HG03045 (cell line): ENCODE results near the gene TTC9B.

Experiments used
- ATAC-seq: cut with Tn5 transposase; IDR thresholded peaks from one replicate; pipeline ENCODE4 v1.9.1; 2021; ENCODE audit warnings: mild to moderate bottlenecking, moderate library complexity; ENCODE audit not compliant: unreplicated experiment

TTC9B gene

GRCh38 chr19:40249201-40249600, 31.0 kb upstream of the TTC9B start:
- ATAC-seq, result no peak

GRCh38 chr19:40247735-40248262, 29.6 kb upstream of the TTC9B start:
- ATAC-seq, result no peak

GRCh38 chr19:40247178-40247577, 29.0 kb upstream of the TTC9B start:
- no peak for ATAC-seq

- ATAC-seq, result no peak
These were observed 28.3 kb upstream of the TTC9B start for GRCh38 chr19:40246292-40247073.

- ATAC-seq, result no peak
These were observed 27.4 kb upstream of the TTC9B start for GRCh38 chr19:40245506-40246128.

GRCh38 chr19:40244579-40245317, 26.6 kb upstream of the TTC9B start:
- no peak for ATAC-seq

- no peak for ATAC-seq
These were observed 25.0 kb upstream of the TTC9B start for GRCh38 chr19:40243181-40243580.

- no peak for ATAC-seq
These were observed 24.3 kb upstream of the TTC9B start for GRCh38 chr19:40242480-40242879.

GRCh38 chr19:40241809-40242384, 23.7 kb upstream of the TTC9B start:
- ATAC-seq, result no peak

GRCh38 chr19:40241125-40241808, 23.1 kb upstream of the TTC9B start:
- no peak for ATAC-seq

GRCh38 chr19:40240332-40240731, 22.1 kb upstream of the TTC9B start:
- ATAC-seq, result no peak

GRCh38 chr19:40239415-40240226, 21.4 kb upstream of the TTC9B start:
- ATAC-seq, result no peak

GRCh38 chr19:40238775-40239174, 20.6 kb upstream of the TTC9B start:
- no peak for ATAC-seq

- ATAC-seq, result no peak
These were observed 19.6 kb upstream of the TTC9B start for GRCh38 chr19:40237791-40238190.

- ATAC-seq, result no peak
These were observed 18.2 kb upstream of the TTC9B start for GRCh38 chr19:40236366-40236765.

- no peak for ATAC-seq
These were observed 17.8 kb upstream of the TTC9B start for GRCh38 chr19:40236026-40236355.

- ATAC-seq, result no peak
These were observed 17.2 kb upstream of the TTC9B start for GRCh38 chr19:40235238-40236025.

GRCh38 chr19:40234429-40235237, 16.4 kb upstream of the TTC9B start:
- no peak for ATAC-seq
